ENCODE results near the gene ASB15.
"Not testable (repeated sequence)": the region's sequence is repeated elsewhere in the genome, so short reads cannot be mapped to it uniquely, and the experiment has no call there.

GRCh38 chr7:123634011-123634573, 32.5 kb downstream of the ASB15 start:
- TF ChIP-seq, protein P1, sequence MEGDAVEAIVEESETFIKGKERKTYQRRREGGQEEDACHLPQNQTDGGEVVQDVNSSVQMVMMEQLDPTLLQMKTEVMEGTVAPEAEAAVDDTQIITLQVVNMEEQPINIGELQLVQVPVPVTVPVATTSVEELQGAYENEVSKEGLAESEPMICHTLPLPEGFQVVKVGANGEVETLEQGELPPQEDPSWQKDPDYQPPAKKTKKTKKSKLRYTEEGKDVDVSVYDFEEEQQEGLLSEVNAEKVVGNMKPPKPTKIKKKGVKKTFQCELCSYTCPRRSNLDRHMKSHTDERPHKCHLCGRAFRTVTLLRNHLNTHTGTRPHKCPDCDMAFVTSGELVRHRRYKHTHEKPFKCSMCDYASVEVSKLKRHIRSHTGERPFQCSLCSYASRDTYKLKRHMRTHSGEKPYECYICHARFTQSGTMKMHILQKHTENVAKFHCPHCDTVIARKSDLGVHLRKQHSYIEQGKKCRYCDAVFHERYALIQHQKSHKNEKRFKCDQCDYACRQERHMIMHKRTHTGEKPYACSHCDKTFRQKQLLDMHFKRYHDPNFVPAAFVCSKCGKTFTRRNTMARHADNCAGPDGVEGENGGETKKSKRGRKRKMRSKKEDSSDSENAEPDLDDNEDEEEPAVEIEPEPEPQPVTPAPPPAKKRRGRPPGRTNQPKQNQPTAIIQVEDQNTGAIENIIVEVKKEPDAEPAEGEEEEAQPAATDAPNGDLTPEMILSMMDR (IDR thresholded peaks at IDR 0.05 in 8 of 11, conservative IDR thresholded peaks at IDR 0.05 in 3 of 11) = not testable (repeated sequence)
- not testable (repeated sequence) for TF ChIP-seq POLR2AphosphoS5, POLR2A (IDR thresholded peaks at IDR 0.05)

Data from spleen (tissue), 7 donors.